Panc1 (cell line): Measurements from ENCODE around the gene BMP7. TPM values are rescaled to one million over a fixed set of nuclear protein-coding genes. Genes with fewer than 3 reads are reported as not detected.

Source experiments
- ATAC-seq: fragments of 200-7000 bp; cut with Tn5 transposase; 2 replicates; pipeline ENCODE4 v1.9.1; 2020; ENCODE audit warnings: mild to moderate bottlenecking, moderate library complexity
- BruUV-seq: library from RNA; stranded (reverse); fragments of 400-500 nt; replicated peaks from 2 replicates; lab custom pipeline; 2021; lab: Mats Ljungman, UMichigan
- CTCF ChIA-PET: fragments of 300-600 bp; sonication (Branson Sonifier 250); formaldehyde crosslinking; loops from one replicate; lab custom pipeline; 2022; ENCODE audit warnings: antibody characterized with exemption; lab: Charles Lee
- POLR2A ChIA-PET: fragments of 300-600 bp; sonication (Branson Sonifier 250); formaldehyde crosslinking; loops from one replicate; lab custom pipeline; 2022; ENCODE audit warnings: antibody characterized with exemption; lab: Charles Lee
- DNase-seq: peaks from one replicate; pipeline ENCODE4 v3.0.0-alpha.2; 2010; ENCODE audit warnings: low read depth, low spot score
- H3K27ac ChIP-seq: 2 replicates; pipeline ENCODE4 v1.5.1; 2011; ENCODE audit warnings: mild to moderate bottlenecking, low read length, inconsistent platforms
- H3K27me3 ChIP-seq: fragments of 200-500 bp; sonication (Bioruptor generic); 2 replicates; pipeline ENCODE4 v1.6.0; 2014; ENCODE audit warnings: low read length, inconsistent platforms; ENCODE audit not compliant: control insufficient read depth, insufficient read depth
- H3K36me3 ChIP-seq: fragments of 200-500 bp; sonication (Bioruptor generic); 2 replicates; pipeline ENCODE4 v1.5.1; 2014; ENCODE audit warnings: inconsistent platforms, mild to moderate bottlenecking, low read length, moderate library complexity; ENCODE audit not compliant: control insufficient read depth, insufficient read depth
- H3K4me1 ChIP-seq: 2 replicates; pipeline ENCODE4 v1.5.1; 2011; ENCODE audit warnings: inconsistent platforms, mild to moderate bottlenecking, low read length, moderate library complexity; ENCODE audit not compliant: control insufficient read depth, insufficient read depth
- H3K4me3 ChIP-seq, 2 experiments: 2 replicates each; pipeline ENCODE4 v1.5.1; 2011 to 2012; ENCODE audit warnings: low read depth in 2 of 2, low read length in 2 of 2, mild to moderate bottlenecking in 2 of 2, inconsistent platforms in 1 of 2, moderate library complexity in 1 of 2
- H3K9me3 ChIP-seq: fragments of 200-500 bp; sonication (Bioruptor generic); 2 replicates; pipeline ENCODE4 v1.5.1; 2014; ENCODE audit warnings: low read depth, mild to moderate bottlenecking, inconsistent platforms, low read length, moderate library complexity; ENCODE audit not compliant: control insufficient read depth, insufficient read depth
- POLR2AphosphoS5 ChIP-seq: IDR thresholded peaks from 2 replicates; pipeline ENCODE4 v1.6.1; 2012; ENCODE audit warnings: mild to moderate bottlenecking, low read depth, low read length, moderate library complexity
- SIN3A ChIP-seq: IDR thresholded peaks from 2 replicates; pipeline ENCODE4 v1.6.1; 2012; ENCODE audit warnings: low read depth, mild to moderate bottlenecking, low read length, moderate library complexity, borderline replicate concordance; ENCODE audit not compliant: insufficient read depth
- TCF7L2 ChIP-seq: IDR thresholded peaks from 2 replicates; pipeline ENCODE4 v1.6.1; 2011; ENCODE audit warnings: mild to moderate bottlenecking, low read depth, low read length, inconsistent platforms
- in situ Hi-C: cut with HindIII; loops from 2 replicates; pipeline ENCODE4 v1.10.0; 2016; ENCODE audit warnings: low sequenced_read_pairs, low pct_unique_long_range_greater_than_20kb
- intact Hi-C: fragments of 100-400 bp; cut with micrococcal nuclease; formaldehyde crosslinking; loops from one replicate; pipeline ENCODE4 v1.10.0; 2022; ENCODE audit not compliant: unreplicated experiment
- total RNA-seq: library from RNA; stranded (reverse); gene quantifications from one replicate; pipeline ENCODE4 v1.2.1, GENCODE V29; 2021; ENCODE audit not compliant: unreplicated experiment
- TF ChIP-seq, protein P1 (sequence below), 2 experiments: IDR thresholded peaks; 2 replicates each; pipeline ENCODE4 v1.6.1; 2011 to 2012; ENCODE audit warnings: low read depth in 2 of 2, control low read depth in 1 of 2, low read length in 1 of 2, mild to moderate bottlenecking in 1 of 2, moderate library complexity in 1 of 2; ENCODE audit not compliant: insufficient read depth in 1 of 2
- TF ChIP-seq, protein P2 (sequence below): fragments of 450-650 bp; IDR thresholded peaks from 2 replicates; pipeline ENCODE4 v1.5.1; 2017; ENCODE audit warnings: mild to moderate bottlenecking

Gene BMP7
- total RNA-seq, 1 experiment from 2014 or later, result 11.5 TPM

DNA sequence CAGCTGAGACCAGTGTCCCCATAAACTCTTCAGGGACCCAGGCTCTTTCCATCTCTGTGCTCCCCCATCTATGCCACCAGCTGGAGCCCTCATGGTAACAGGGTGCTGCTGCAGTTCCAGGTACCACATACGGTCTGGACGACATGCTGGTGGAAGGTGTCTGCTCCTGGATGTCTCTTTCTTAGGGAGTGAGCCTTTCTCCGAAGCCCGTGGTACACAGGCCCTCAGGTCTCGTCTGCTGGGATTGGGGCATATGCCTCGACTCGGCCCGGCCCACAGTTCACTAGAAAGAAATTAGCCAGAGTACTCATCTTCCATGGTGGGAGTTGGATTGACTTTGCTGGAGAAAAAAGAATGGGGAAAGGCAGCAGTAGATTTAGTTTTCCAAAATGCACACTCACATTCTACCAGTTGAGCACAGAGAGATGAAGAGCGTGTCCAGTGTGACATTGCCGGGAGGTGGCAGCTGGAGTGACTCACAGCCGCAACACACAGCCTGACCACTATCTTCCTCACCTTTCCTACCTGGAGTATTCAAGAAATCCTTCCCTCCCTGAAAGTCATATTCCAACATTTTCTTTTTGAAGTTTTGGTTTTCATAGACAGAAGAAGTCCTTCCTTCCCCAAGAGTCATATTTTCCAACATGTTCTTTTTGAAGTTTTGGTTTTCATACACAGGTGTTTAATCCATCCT is 44.5 kb upstream of the BMP7 start:
- TF ChIP-seq SIN3A, result no peak
- TF ChIP-seq TCF7L2, result no peak
- TF ChIP-seq, protein P1, sequence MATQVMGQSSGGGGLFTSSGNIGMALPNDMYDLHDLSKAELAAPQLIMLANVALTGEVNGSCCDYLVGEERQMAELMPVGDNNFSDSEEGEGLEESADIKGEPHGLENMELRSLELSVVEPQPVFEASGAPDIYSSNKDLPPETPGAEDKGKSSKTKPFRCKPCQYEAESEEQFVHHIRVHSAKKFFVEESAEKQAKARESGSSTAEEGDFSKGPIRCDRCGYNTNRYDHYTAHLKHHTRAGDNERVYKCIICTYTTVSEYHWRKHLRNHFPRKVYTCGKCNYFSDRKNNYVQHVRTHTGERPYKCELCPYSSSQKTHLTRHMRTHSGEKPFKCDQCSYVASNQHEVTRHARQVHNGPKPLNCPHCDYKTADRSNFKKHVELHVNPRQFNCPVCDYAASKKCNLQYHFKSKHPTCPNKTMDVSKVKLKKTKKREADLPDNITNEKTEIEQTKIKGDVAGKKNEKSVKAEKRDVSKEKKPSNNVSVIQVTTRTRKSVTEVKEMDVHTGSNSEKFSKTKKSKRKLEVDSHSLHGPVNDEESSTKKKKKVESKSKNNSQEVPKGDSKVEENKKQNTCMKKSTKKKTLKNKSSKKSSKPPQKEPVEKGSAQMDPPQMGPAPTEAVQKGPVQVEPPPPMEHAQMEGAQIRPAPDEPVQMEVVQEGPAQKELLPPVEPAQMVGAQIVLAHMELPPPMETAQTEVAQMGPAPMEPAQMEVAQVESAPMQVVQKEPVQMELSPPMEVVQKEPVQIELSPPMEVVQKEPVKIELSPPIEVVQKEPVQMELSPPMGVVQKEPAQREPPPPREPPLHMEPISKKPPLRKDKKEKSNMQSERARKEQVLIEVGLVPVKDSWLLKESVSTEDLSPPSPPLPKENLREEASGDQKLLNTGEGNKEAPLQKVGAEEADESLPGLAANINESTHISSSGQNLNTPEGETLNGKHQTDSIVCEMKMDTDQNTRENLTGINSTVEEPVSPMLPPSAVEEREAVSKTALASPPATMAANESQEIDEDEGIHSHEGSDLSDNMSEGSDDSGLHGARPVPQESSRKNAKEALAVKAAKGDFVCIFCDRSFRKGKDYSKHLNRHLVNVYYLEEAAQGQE (IDR thresholded peaks at IDR 0.05; ENCODE audit: insufficient read depth in 1 of 2, low read depth in 2 of 2, low read length in 1 of 2), result no peak
- TF ChIP-seq, protein P2, sequence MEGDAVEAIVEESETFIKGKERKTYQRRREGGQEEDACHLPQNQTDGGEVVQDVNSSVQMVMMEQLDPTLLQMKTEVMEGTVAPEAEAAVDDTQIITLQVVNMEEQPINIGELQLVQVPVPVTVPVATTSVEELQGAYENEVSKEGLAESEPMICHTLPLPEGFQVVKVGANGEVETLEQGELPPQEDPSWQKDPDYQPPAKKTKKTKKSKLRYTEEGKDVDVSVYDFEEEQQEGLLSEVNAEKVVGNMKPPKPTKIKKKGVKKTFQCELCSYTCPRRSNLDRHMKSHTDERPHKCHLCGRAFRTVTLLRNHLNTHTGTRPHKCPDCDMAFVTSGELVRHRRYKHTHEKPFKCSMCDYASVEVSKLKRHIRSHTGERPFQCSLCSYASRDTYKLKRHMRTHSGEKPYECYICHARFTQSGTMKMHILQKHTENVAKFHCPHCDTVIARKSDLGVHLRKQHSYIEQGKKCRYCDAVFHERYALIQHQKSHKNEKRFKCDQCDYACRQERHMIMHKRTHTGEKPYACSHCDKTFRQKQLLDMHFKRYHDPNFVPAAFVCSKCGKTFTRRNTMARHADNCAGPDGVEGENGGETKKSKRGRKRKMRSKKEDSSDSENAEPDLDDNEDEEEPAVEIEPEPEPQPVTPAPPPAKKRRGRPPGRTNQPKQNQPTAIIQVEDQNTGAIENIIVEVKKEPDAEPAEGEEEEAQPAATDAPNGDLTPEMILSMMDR, result no peak
- no peak for TF ChIP-seq POLR2AphosphoS5
- ChIA-PET POLR2A (no interaction called here), CTCF (interaction anchor here (0.7 kb wide), 1 partner anchor 263 kb away, joined by 4 read pairs; no protein-coding TSS in a partner anchor)
- Histone ChIP-seq H3K4me1 (no peaks in the 10 kb centered on the region), H3K9me3 (no peaks in the 10 kb centered on the region), H3K36me3 (no peaks in the 10 kb centered on the region), H3K4me3 (no peak overlapping the region), H3K27ac (no peak overlapping the region), H3K27me3 (peaks cover 16% of the 10 kb centered on the region)
- no peak for ATAC-seq
- intact Hi-C loops, result no loop called here
- no peak for DNase-seq
- in situ Hi-C loops, result no loop called here
- no TSS peak for BruUV-seq

DNA sequence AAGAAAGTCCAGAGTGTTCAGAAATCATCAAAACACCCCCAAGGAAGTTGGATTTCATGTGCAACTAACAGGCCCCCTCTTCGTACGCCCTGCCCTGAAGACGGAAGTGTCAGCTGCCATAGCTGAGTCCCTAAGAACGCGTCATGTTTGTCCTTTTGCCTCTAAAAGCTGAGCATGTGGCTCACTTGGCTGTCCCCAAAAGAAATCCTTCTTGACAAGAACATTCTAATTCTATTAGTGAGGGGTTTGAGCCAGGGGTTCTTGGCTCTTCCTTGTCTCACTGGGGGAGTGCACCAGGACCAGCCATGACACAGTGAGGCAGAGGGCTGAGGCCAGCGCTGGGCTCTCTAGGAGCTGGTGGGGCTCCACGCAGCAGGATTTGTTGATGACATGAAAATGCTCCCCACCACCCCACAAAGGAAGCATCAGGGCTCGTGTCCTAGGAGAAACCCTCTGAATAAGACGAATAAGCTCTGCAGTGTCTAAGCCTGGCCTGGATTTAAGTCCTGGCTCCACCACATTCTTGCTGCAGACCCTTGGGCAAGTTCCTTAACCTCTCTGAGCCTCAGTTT is 43.2 kb upstream of the BMP7 start:
- CTCF ChIA-PET, result no interaction called here
- H3K4me3 ChIP-seq, result no peak overlapping the region
- ATAC-seq (no peak), DNase-seq (no peak)
- in situ Hi-C loops (no loop called here), intact Hi-C loops (no loop called here)
- H3K27ac ChIP-seq, result no peak overlapping the region
- no TSS peak for BruUV-seq
- H3K9me3 ChIP-seq, result no peaks in the 10 kb centered on the region
- no peaks in the 10 kb centered on the region for H3K36me3 ChIP-seq
- no peaks in the 10 kb centered on the region for H3K4me1 ChIP-seq
- peaks cover 16% of the 10 kb centered on the region for H3K27me3 ChIP-seq
- TF ChIP-seq POLR2AphosphoS5, result no peak
- TF ChIP-seq SIN3A, result no peak
- TF ChIP-seq, protein P2, result no peak
- TF ChIP-seq, protein P1 (IDR thresholded peaks at IDR 0.05; ENCODE audit: insufficient read depth in 1 of 2, low read depth in 2 of 2, low read length in 1 of 2), result no peak
- TF ChIP-seq TCF7L2, result no peak
- POLR2A ChIA-PET, result interaction anchor here (0.6 kb wide), 1 partner anchor 14 kb away, joined by 3 read pairs; no protein-coding TSS in a partner anchor
